ENCODE data around the gene TCHHL1. TPM values are rescaled to one million over a fixed set of nuclear protein-coding genes. Genes with fewer than 3 reads are reported as not detected.

The TCHHL1 gene
- total and polyA plus RNA-seq, 2 of the 4 experiments (the other 2 are of a cell fraction): not detected

DNA sequence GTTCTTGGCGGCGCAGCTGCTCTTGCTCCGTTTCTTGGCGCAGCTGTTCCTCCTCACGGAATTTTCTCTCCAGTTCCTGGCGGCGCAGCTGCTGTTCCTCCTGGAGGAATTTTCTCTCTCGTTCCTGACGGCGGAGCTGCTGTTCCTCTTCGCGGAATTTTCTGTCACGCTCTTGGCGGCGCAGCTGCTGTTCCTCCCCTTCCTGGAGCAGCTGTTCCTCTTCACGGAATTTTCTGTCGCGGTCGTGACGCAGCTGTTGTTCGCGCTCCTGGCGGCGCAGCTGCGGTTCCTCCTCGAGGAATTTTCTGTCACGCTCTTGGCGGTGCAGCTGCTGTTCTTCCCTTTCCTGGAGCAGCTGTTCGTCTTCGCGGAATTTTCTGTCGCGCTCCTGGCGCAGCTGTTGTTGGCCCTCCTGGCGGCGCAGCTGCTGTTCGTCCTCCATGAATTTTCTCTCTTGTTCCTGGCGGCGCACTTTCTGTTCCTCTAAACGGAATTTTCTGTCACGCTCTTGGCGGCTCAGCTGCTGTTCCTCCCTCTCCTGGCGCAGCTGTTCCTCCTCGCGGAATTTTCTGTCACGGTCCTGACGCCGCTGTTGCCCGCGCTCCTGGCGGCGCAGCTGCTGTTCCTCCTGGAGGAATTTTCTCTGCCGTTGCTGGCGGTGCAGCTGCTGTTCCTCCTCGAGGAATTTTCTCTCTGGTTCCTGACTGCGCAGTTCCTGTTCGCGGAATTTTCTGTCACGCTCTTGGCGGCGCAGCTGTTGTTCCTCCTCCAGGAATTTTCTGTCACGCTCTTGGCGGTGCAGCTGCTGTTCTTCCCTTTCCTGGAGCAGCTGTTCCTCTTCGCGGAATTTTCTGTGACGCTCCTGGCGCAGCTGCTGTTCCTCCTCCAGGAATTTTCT, 19.4 kb upstream of the TCHHL1 start (continued):
- no peak for TF ChIP-seq CHD1 (IDR thresholded peaks at IDR 0.05; ENCODE audit: low read depth, low read length)

DNA sequence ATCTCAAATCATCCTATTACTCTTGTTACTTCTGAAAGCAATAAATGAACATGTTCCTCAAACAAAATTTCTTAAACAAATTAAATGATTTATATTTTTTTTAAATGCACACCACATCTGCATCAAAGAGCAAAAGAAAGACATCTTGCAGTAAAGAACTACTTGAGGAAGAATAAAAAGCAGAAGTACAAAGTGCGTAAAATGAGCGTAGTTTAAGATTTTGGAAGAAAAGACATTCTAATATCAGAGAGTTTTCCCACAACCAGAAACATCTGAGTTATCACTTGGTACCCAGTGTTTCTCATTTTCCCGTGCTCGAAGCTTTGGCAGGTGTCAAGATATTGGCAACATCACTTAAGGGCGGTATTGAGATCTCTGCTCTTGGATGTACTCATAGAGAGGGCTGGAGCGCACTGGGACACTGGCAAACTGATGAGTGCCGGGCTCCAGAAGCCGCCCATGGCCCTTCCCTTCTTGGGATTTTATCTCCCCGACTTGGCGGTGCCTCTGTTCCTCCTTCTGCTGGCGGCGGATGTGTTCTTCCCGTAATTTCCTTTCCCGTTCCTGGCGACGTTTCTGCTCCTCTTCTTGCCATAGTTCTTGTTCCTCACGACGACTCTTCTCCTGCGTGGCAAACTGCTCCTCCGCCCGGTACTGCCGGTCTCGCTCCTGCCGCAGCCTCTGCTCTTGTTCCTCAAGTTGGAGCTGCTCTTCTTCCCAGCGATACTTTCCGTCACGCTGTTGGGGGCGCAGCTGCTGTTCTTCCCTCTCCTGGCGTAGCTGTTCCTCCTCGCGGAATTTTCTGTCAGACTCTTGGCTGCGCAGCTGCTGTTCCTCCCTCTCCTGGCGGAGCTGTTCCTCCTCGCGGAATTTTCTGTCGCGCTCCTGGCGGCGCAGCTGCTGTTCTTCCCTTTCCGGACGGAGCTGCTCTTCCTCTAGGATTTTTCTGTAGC, 18.4 kb upstream of the TCHHL1 start:
- H2AK5ac ChIP-seq (ENCODE audit: low read depth, low read length): no peak overlapping the region
- ChIA-PET POLR2A (ENCODE audit: unreplicated experiment) (no interaction called here), CTCF (no interaction called here)
- H3K9me1 ChIP-seq (ENCODE audit: insufficient read depth, low read length): no peaks in the 10 kb centered on the region
- H4K8ac ChIP-seq (ENCODE audit: low read depth in 2 of 2, low read length in 2 of 2): no peak overlapping the region
- no peaks in the 10 kb centered on the region for H3K79me1 ChIP-seq (ENCODE audit: low read depth in 1 of 2, low read length in 2 of 2)
- H3K4ac ChIP-seq (ENCODE audit: low read depth, low read length): no peak overlapping the region
- no peak overlapping the region for H2BK20ac ChIP-seq (ENCODE audit: low read depth, low read length)
- no peak overlapping the region for H4K91ac ChIP-seq (ENCODE audit: insufficient read depth, low read depth, low read length)
- dilution Hi-C loops (cut with HindIII; ENCODE audit: low sequenced_read_pairs, unreplicated experiment): no loop called here
- H3K4me1 ChIP-seq (ENCODE audit: control insufficient read depth, insufficient read depth, low read length): no peaks in the 10 kb centered on the region; the same call in 1 of the 2 replicates
- no peak overlapping the region for H3K23ac ChIP-seq (ENCODE audit: low read depth, low read length)
- H3K27ac ChIP-seq (ENCODE audit: insufficient read depth, low read length): no peak overlapping the region
- H2BK5ac ChIP-seq (ENCODE audit: low read depth, low read length, poor library complexity, severe bottlenecking): no peak overlapping the region
- no peak overlapping the region for H3K18ac ChIP-seq (ENCODE audit: low read depth, low read length)
- no peak overlapping the region for H3K9ac ChIP-seq (ENCODE audit: low read depth, low read length)
- no peak overlapping the region for H3K4me2 ChIP-seq (ENCODE audit: low read depth, low read length)
- WGBS, 2 experiments (ENCODE audit: extremely low coverage in 2 of 2, insufficient read length in 1 of 2): 10% methylated on average over 31 of the region's 41 CpGs; no CpG with 5 or more reads in 1 of the 2 experiments
- no peak for TF ChIP-seq CEBPB (IDR thresholded peaks at IDR 0.05; ENCODE audit: low read depth, low read length)
- TF ChIP-seq NFE2L2 (IDR thresholded peaks at IDR 0.05; ENCODE audit: low read depth, low read length): no peak
- TF ChIP-seq RCOR1 (IDR thresholded peaks at IDR 0.05; ENCODE audit: insufficient replicate concordance, low read length): no peak
- no peak for TF ChIP-seq MXI1 (IDR thresholded peaks at IDR 0.05; ENCODE audit: borderline replicate concordance, low read depth, low read length)
- TF ChIP-seq, protein P1, sequence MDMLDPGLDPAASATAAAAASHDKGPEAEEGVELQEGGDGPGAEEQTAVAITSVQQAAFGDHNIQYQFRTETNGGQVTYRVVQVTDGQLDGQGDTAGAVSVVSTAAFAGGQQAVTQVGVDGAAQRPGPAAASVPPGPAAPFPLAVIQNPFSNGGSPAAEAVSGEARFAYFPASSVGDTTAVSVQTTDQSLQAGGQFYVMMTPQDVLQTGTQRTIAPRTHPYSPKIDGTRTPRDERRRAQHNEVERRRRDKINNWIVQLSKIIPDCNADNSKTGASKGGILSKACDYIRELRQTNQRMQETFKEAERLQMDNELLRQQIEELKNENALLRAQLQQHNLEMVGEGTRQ (IDR thresholded peaks at IDR 0.05; ENCODE audit: low read depth, low read length): no peak
- H3K56ac ChIP-seq (ENCODE audit: extremely low read depth, insufficient read depth, low read length): no peak overlapping the region
- H3K27me3 ChIP-seq (ENCODE audit: control insufficient read depth, insufficient read depth, low read length): peaks cover 48% of the 10 kb centered on the region
- in situ Hi-C loops (cut with MboI; ENCODE audit: low sequenced_read_pairs): no loop called here
- no peak overlapping the region for H2BK120ac ChIP-seq (ENCODE audit: low read depth, low read length)
- no peak overlapping the region for H3K14ac ChIP-seq (replicated peaks; ENCODE audit: low read depth, low read length)
- H3K36me3 ChIP-seq (ENCODE audit: control insufficient read depth, insufficient read depth, low read length): no peaks in the 10 kb centered on the region
- DNase-seq: no peak
- no peak overlapping the region for H2BK15ac ChIP-seq (ENCODE audit: low read depth, low read length)
- no peak overlapping the region for H2AK9ac ChIP-seq (replicated peaks; ENCODE audit: low read depth, low read length, poor library complexity)
- H4K5ac ChIP-seq (ENCODE audit: low read depth, low read length): no peak overlapping the region
- H4K20me1 ChIP-seq (ENCODE audit: insufficient read depth, low read length): no peaks in the 10 kb centered on the region; the same call in 1 of the 2 replicates
- intact Hi-C loops (cut with micrococcal nuclease): no loop called here
- BruUV-seq (replicated peaks): no TSS peak
- no peak for ATAC-seq (ENCODE audit: low read depth)
- no peak overlapping the region for H3K4me3 ChIP-seq (ENCODE audit: insufficient read depth, low read depth, low read length)
- H2AFZ ChIP-seq (replicated peaks; ENCODE audit: low read length, poor library complexity): peak overlapping the region; percentile 73
- H3K9me3 ChIP-seq (ENCODE audit: control insufficient read depth, insufficient read depth, low read length): peaks cover 21% of the 10 kb centered on the region
